NCI-H187 (cell line): ENCODE results near the gene MYO16.

Source experiments
- DNase-seq, 2 experiments: peaks; one replicate each; lab custom pipeline; 2025; lab: John Stamatoyannopoulos, UW

MYO16 gene

GRCh38 chr13:109126891-109127641 is 497.7 kb downstream of the MYO16 start:
- no peak for DNase-seq

- no peak for DNase-seq
Measured at GRCh38 chr13:109128121-109128520, 498.7 kb downstream of the MYO16 start.

- no peak for DNase-seq
Measured at GRCh38 chr13:109130093-109130835, 500.9 kb downstream of the MYO16 start.

GRCh38 chr13:109131698-109132257 is 502.4 kb downstream of the MYO16 start:
- DNase-seq, result no peak

GRCh38 chr13:109135018-109135417 is 505.6 kb downstream of the MYO16 start:
- no peak for DNase-seq

GRCh38 chr13:109136873-109137272 is 507.5 kb downstream of the MYO16 start:
- no peak for DNase-seq

- no peak for DNase-seq
Measured at GRCh38 chr13:109139346-109139745, 509.9 kb downstream of the MYO16 start.

- no peak for DNase-seq
Measured at GRCh38 chr13:109140054-109140453, 510.6 kb downstream of the MYO16 start.

- no peak for DNase-seq
Measured at GRCh38 chr13:109140479-109141349, 511.3 kb downstream of the MYO16 start.

- no peak for DNase-seq
Measured at GRCh38 chr13:109141706-109142105, 512.3 kb downstream of the MYO16 start.

GRCh38 chr13:109144693-109145437 is 515.5 kb downstream of the MYO16 start:
- no peak for DNase-seq

GRCh38 chr13:109145631-109146030 is 516.2 kb downstream of the MYO16 start:
- DNase-seq, result peak in 1 of 2 experiments; percentile 32

GRCh38 chr13:109146393-109146792 is 517.0 kb downstream of the MYO16 start:
- no peak for DNase-seq

- no peak for DNase-seq
Measured at GRCh38 chr13:109146912-109147647, 517.7 kb downstream of the MYO16 start.

GRCh38 chr13:109148243-109148642 is 518.8 kb downstream of the MYO16 start:
- DNase-seq, result no peak

- no peak for DNase-seq
Measured at GRCh38 chr13:109150696-109151095, 521.3 kb downstream of the MYO16 start.

- no peak for DNase-seq
Measured at GRCh38 chr13:109151255-109151654, 521.8 kb downstream of the MYO16 start.

- no peak for DNase-seq
Measured at GRCh38 chr13:109151696-109152095, 522.3 kb downstream of the MYO16 start.

GRCh38 chr13:109152311-109152820 is 523.0 kb downstream of the MYO16 start:
- DNase-seq, result no peak

- no peak for DNase-seq
Measured at GRCh38 chr13:109152941-109153340, 523.5 kb downstream of the MYO16 start.
